Immature natural killer cell (primary cell): ENCODE results near the gene AIP. TPM values are rescaled to one million over a fixed set of nuclear protein-coding genes. Genes with fewer than 3 reads are reported as not detected.
A peak's percentile ranks its signal among the peaks of the same experiment; 100 is the strongest.

Source experiments
- DNase-seq, 3 donors: peaks; one replicate each; pipeline ENCODE4 v3.0.0; 2022; ENCODE audit warnings: mixed read lengths in 1 of 3
- H3K27ac Mint-ChIP-seq, 6 donors: one replicate each; pipeline ENCODE4 v1.8.0; 2020; ENCODE audit warnings: mixed read lengths in 6 of 6, mild to moderate bottlenecking in 5 of 6, inconsistent platforms in 4 of 6, moderate library complexity in 3 of 6
- H3K27me3 Mint-ChIP-seq, 3 donors: one replicate each; pipeline ENCODE4 v1.8.0; 2020 to 2021; ENCODE audit warnings: low read depth in 3 of 3, mild to moderate bottlenecking in 3 of 3, mixed read lengths in 3 of 3, moderate library complexity in 3 of 3, inconsistent platforms in 1 of 3
- H3K36me3 Mint-ChIP-seq, 3 donors: one replicate each; pipeline ENCODE4 v1.8.0; 2020; ENCODE audit warnings: mixed read lengths in 3 of 3, inconsistent platforms in 2 of 3, mild to moderate bottlenecking in 2 of 3
- H3K4me1 Mint-ChIP-seq, 2 donors: one replicate each; pipeline ENCODE4 v1.8.0; 2020; ENCODE audit warnings: inconsistent platforms in 2 of 2, mild to moderate bottlenecking in 2 of 2, mixed read lengths in 2 of 2, moderate library complexity in 1 of 2
- H3K4me3 Mint-ChIP-seq, 5 donors: one replicate each; pipeline ENCODE4 v1.8.0; 2020; ENCODE audit warnings: mild to moderate bottlenecking in 5 of 5, mixed read lengths in 5 of 5, inconsistent platforms in 3 of 5, moderate library complexity in 3 of 5
- H3K9me3 Mint-ChIP-seq, 6 donors: one replicate each; pipeline ENCODE4 v1.8.0; 2020; ENCODE audit warnings: mild to moderate bottlenecking in 6 of 6, mixed read lengths in 6 of 6, inconsistent platforms in 4 of 6, moderate library complexity in 3 of 6
- polyA plus RNA-seq, 3 donors: library from polyadenylated mRNA; unstranded; fragments of 300-500 nt; fragmentation: Illumina TruSeq; gene quantifications; one replicate each; pipeline ENCODE4 v1.2.3, GENCODE V29; 2021

Gene AIP
- polyA plus RNA-seq, 3 donors from 2014 or later, result 130 to 163 (median 157) TPM

DNA sequence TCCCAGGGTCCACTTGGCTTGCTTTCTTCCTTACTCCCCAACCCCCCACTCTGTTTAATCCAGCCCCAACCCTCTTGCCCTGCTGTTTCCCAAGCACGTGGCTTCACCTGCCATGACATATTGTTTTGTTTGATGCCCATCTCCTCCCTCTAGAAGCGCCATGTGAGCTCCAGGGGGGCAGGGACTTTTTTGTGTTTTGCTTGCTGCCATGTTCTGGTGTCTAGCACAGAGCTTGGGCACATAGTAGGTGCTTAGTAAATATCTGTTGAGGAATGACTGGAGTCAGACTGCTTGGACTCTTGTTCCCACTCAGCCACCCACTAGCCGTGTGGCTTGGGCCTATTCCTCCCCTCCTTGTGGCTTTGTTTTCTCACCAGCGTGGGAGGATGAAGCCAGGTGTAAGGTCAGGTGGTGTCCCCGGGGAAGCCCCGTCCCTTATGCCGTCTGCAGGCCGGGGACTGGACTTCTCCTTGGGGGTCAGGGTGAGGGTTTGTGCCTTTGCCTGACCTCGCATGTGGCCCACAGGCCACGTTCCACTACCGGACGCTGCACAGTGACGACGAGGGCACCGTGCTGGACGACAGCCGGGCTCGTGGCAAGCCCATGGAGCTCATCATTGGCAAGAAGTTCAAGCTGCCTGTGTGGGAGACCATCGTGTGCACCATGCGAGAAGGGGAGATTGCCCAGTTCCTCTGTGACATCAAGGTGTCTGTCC is 3.8 kb downstream of the AIP start:
- peaks cover 57 to 60% of the 10 kb centered on the region in 2 donors for H3K4me1 Mint-ChIP-seq
- DNase-seq, result peak; percentile 27 to 50 (median 40)
- peaks cover 0 to 15% (median 9%) of the 10 kb centered on the region in 3 donors for H3K36me3 Mint-ChIP-seq

DNA sequence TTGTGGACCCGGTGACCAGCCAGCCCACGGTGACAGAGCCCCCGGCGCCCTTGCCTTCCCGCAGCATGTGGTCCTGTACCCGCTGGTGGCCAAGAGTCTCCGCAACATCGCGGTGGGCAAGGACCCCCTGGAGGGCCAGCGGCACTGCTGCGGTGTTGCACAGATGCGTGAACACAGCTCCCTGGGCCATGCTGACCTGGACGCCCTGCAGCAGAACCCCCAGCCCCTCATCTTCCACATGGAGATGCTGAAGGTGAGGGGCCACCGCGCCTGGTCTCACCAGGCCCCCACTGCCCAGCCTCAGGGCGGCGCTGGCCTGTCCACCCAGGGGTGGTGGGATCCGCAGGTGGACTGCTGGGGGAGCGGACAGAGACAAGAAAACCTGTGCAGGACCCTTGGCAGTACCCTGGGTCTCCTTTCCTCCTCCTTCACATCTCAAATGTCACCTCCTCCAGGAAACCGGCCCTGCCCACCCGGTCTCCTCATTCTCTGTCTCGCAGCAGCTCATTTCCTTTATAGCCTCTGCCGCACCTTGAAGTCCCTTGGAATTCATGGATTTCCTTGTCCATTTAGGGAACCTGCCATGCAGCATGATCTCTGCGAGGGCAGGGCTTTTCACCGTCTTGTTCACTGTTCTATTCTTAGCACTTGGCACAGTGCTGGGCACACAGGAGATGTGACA is 6.5 kb downstream of the AIP start:
- Mint-ChIP-seq H3K4me3 (no peak overlapping the region), H3K4me1 (peaks cover 35 to 38% of the 10 kb centered on the region in 2 donors), H3K27me3 (peaks cover 0 to 2% (median under 1%) of the 10 kb centered on the region in 3 donors), H3K36me3 (peaks cover 0 to 15% (median 9%) of the 10 kb centered on the region in 3 donors), H3K9me3 (no peaks in the 10 kb centered on the region), H3K27ac (peak overlapping the region in 2 of 6 donors; percentile 55 to 80)
- no peak for DNase-seq

More for the DNA sequence above, 3.8 kb downstream of the AIP start:
- H3K9me3 Mint-ChIP-seq, result no peaks in the 10 kb centered on the region
- H3K27ac Mint-ChIP-seq, result peak overlapping the region; percentile 66 to 90 (median 87)
- peak overlapping the region; percentile 52 to 82 (median 75) for H3K4me3 Mint-ChIP-seq
- peaks cover 4 to 9% (median 6%) of the 10 kb centered on the region in 3 donors for H3K27me3 Mint-ChIP-seq

DNA sequence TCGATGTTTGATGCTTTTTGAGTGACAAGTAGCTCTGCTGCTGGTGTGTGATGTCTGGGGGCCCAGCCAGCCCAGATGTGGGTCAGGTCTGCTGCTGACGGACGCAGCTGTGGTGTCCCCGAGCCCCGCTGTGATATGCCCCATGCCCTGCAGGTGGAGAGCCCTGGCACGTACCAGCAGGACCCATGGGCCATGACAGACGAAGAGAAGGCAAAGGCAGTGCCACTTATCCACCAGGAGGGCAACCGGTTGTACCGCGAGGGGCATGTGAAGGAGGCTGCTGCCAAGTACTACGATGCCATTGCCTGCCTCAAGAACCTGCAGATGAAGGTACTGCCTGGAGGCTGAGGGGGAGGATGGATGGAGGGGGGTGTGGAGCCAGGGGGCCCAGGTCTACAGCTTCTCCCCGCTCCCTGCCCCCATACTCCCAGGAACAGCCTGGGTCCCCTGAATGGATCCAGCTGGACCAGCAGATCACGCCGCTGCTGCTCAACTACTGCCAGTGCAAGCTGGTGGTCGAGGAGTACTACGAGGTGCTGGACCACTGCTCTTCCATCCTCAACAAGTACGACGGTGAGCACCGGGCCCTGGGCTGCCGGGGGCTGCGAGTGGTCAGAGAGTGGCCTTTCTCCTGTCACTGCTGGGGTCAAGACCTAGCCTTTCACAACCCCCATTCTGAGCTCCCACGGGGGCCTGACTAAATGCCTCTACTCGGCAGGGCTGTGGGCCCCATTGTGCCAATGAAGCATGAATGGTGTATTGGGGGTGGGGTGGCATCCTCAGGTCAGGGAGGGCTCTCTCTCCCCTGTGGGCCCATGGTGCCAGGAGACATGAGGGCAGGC is 7.3 kb downstream of the AIP start:
- DNase-seq, result no peak
- H3K27me3 Mint-ChIP-seq, result no peaks in the 10 kb centered on the region
- H3K4me1 Mint-ChIP-seq, result peaks cover 28 to 31% of the 10 kb centered on the region in 2 donors
- no peak overlapping the region for H3K4me3 Mint-ChIP-seq
- H3K36me3 Mint-ChIP-seq, result peaks cover 0 to 15% (median 9%) of the 10 kb centered on the region in 3 donors
- H3K9me3 Mint-ChIP-seq, result no peaks in the 10 kb centered on the region
- peak overlapping the region in 3 of 6 donors; percentile 55 to 80 (median 58) for H3K27ac Mint-ChIP-seq

DNA sequence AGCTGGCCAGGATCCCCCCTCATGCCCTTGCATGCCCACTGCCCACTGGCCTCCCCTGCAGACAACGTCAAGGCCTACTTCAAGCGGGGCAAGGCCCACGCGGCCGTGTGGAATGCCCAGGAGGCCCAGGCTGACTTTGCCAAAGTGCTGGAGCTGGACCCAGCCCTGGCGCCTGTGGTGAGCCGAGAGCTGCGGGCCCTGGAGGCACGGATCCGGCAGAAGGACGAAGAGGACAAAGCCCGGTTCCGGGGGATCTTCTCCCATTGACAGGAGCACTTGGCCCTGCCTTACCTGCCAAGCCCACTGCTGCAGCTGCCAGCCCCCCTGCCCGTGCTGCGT is 7.9 kb downstream of the AIP start:
- no peaks in the 10 kb centered on the region for H3K27me3 Mint-ChIP-seq
- no peak overlapping the region for H3K27ac Mint-ChIP-seq
- H3K4me3 Mint-ChIP-seq, result no peak overlapping the region
- no peaks in the 10 kb centered on the region for H3K9me3 Mint-ChIP-seq
- H3K4me1 Mint-ChIP-seq, result peaks cover 24 to 26% of the 10 kb centered on the region in 2 donors
- peaks cover 0 to 15% (median 9%) of the 10 kb centered on the region in 3 donors for H3K36me3 Mint-ChIP-seq
- no peak for DNase-seq

DNA sequence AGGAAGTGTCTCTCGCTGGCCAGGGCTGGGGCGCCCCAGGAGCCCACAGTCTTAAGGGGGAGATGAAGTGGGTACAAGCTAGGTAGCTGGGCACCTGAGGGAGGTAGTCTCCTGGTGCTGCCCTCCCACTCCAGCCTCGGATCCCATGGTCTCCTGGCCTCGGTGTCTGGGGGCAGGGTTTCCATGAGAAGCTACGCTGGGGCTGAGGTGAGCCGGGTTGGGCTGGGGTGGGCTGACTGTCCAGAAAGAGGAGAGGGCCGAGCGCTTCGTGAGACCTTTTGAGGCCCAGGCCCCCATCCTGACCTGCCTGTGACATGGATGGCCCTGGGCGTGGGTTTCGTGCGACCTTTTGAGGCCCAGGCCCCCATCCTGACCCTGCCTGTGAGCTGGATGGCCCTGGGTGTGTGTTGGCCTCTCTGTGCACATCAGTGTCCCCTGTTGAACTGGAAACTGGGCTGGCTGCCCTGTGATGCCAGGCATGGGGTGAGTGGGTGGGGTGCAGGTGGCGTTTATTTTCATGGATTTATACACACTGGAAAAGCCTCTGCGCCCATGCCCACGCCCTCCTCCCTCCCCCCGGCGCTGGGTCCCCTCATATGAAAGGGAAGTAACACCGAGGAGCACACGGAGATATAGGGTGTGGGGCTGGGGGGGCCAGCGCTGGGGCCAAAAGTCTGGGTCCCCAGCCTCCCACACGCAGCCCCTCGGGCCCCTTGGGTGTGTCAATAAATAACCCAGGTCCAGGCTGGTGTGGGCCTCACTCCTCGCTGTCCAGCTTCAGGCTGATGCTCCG is 8.6 kb downstream of the AIP start:
- Mint-ChIP-seq H3K27me3 (peaks cover 0 to 1% (median 0%) of the 10 kb centered on the region in 3 donors), H3K4me3 (no peak overlapping the region), H3K36me3 (peaks cover 0 to 15% (median 6%) of the 10 kb centered on the region in 3 donors), H3K4me1 (peaks cover 16 to 18% of the 10 kb centered on the region in 2 donors), H3K9me3 (no peaks in the 10 kb centered on the region), H3K27ac (no peak overlapping the region)
- DNase-seq, result no peak

GRCh38 chr11:67492069-67492727 is 9.4 kb downstream of the AIP start:
- H3K4me3 Mint-ChIP-seq, result no peak overlapping the region
- H3K4me1 Mint-ChIP-seq, result peaks cover 10 to 11% of the 10 kb centered on the region in 2 donors
- peaks cover 0 to 15% (median 5%) of the 10 kb centered on the region in 3 donors for H3K36me3 Mint-ChIP-seq
- DNase-seq, result no peak
- H3K27me3 Mint-ChIP-seq, result peaks cover 0 to 1% (median 0%) of the 10 kb centered on the region in 3 donors
- no peak overlapping the region for H3K27ac Mint-ChIP-seq
- no peaks in the 10 kb centered on the region for H3K9me3 Mint-ChIP-seq

GRCh38 chr11:67492801-67493547 is 10.1 kb downstream of the AIP start:
- Mint-ChIP-seq H3K27me3 (peaks cover 0 to 1% (median 0%) of the 10 kb centered on the region in 3 donors), H3K9me3 (no peaks in the 10 kb centered on the region), H3K4me3 (no peak overlapping the region), H3K4me1 (peaks cover 3 to 5% of the 10 kb centered on the region in 2 donors), H3K36me3 (peaks cover 0 to 7% (median under 1%) of the 10 kb centered on the region in 3 donors), H3K27ac (no peak overlapping the region)
- DNase-seq, result no peak

GRCh38 chr11:67493548-67494370 is 10.9 kb downstream of the AIP start:
- Mint-ChIP-seq H3K27me3 (peaks cover 0 to 1% (median 0%) of the 10 kb centered on the region in 3 donors), H3K4me3 (no peak overlapping the region), H3K4me1 (peaks cover 0 to 2% of the 10 kb centered on the region in 2 donors), H3K27ac (no peak overlapping the region), H3K9me3 (no peaks in the 10 kb centered on the region), H3K36me3 (peaks cover 0 to 5% (median 0%) of the 10 kb centered on the region in 3 donors)
- no peak for DNase-seq

- H3K9me3 Mint-ChIP-seq, result no peaks in the 10 kb centered on the region
- no peak overlapping the region for H3K4me3 Mint-ChIP-seq
- DNase-seq, result no peak
- H3K27me3 Mint-ChIP-seq, result peaks cover 0 to 2% (median 1%) of the 10 kb centered on the region in 3 donors
- no peak overlapping the region for H3K27ac Mint-ChIP-seq
- H3K4me1 Mint-ChIP-seq, result peaks cover 0 to 2% of the 10 kb centered on the region in 2 donors
- H3K36me3 Mint-ChIP-seq, result peaks cover 0 to 3% (median 0%) of the 10 kb centered on the region in 3 donors
Observed at GRCh38 chr11:67494371-67495233, 11.8 kb downstream of the AIP start.

GRCh38 chr11:67495234-67496005 is 12.6 kb downstream of the AIP start:
- no peak overlapping the region for H3K27ac Mint-ChIP-seq
- H3K4me1 Mint-ChIP-seq, result peaks cover 0 to 2% of the 10 kb centered on the region in 2 donors
- no peak for DNase-seq
- H3K4me3 Mint-ChIP-seq, result no peak overlapping the region
- peaks cover 0 to 2% (median 2%) of the 10 kb centered on the region in 3 donors for H3K27me3 Mint-ChIP-seq
- no peaks in the 10 kb centered on the region for H3K9me3 Mint-ChIP-seq
- no peaks in the 10 kb centered on the region for H3K36me3 Mint-ChIP-seq
